HEK293 (cell line): ENCODE results near the gene SSTR5.

Experiments used
- CTCF ChIA-PET: fragments of 350-600 bp; formaldehyde crosslinking; extraction: SDS; loops from one replicate; lab custom pipeline; 2021; ENCODE audit warnings: antibody characterized with exemption; lab: Yijun Ruan, JAX
- POLR2A ChIA-PET: fragments of 300-600 bp; formaldehyde crosslinking; extraction: SDS; loops from one replicate; lab custom pipeline; 2020; ENCODE audit warnings: antibody characterized with exemption, inconsistent platforms; lab: Yijun Ruan, JAX
- H3K27ac ChIP-seq: fragments of 200-500 bp; sonication (Bioruptor generic); 2 replicates; pipeline ENCODE4 v1.5.1; 2014; ENCODE audit warnings: low read depth, low read length, control low read depth, inconsistent platforms; ENCODE audit errors: extremely low read depth
- H3K36me3 ChIP-seq, 2 experiments: fragments of 200-500 bp in 1 of 2; sonication (Bioruptor generic) in 1 of 2; 1 replicate in 1 of 2; 2 replicates in 1 of 2; pipeline ENCODE4 v1.5.1; 2014 to 2017; ENCODE audit warnings: inconsistent platforms in 2 of 2, low read length in 2 of 2; ENCODE audit not compliant: control insufficient read depth in 2 of 2, insufficient read depth in 1 of 2
- H3K4me1 ChIP-seq: fragments of 200-500 bp; sonication (Bioruptor generic); 2 replicates; pipeline ENCODE4 v1.5.1; 2014; ENCODE audit warnings: mild to moderate bottlenecking, low read length, inconsistent platforms; ENCODE audit not compliant: control insufficient read depth, insufficient read depth
- H3K4me3 ChIP-seq: 2 replicates; pipeline ENCODE4 v1.5.1; 2011; ENCODE audit warnings: low read depth, mild to moderate bottlenecking, control low read depth, low read length, moderate library complexity
- H3K9me3 ChIP-seq: fragments of 200-500 bp; sonication (Bioruptor generic); 2 replicates; pipeline ENCODE4 v1.5.1; 2014; ENCODE audit warnings: low read depth, low read length, inconsistent platforms; ENCODE audit not compliant: control insufficient read depth, insufficient read depth
- FEZF1 ChIP-seq: fragments of 450-650 bp; formaldehyde crosslinking; IDR thresholded peaks from 2 replicates; pipeline ENCODE4 v1.5.1; 2016; ENCODE audit warnings: missing biosample characterization, missing genetic modification characterization
- GLIS1 ChIP-seq: fragments of 450-650 bp; formaldehyde crosslinking; IDR thresholded peaks from 2 replicates; pipeline ENCODE4 v1.5.1; 2016; ENCODE audit warnings: missing biosample characterization, missing genetic modification characterization
- KLF1 ChIP-seq: fragments of 450-650 bp; formaldehyde crosslinking; IDR thresholded peaks from 2 replicates; pipeline ENCODE4 v1.5.1; 2016; ENCODE audit warnings: missing biosample characterization, missing genetic modification characterization
- KLF9 ChIP-seq: fragments of 450-650 bp; formaldehyde crosslinking; IDR thresholded peaks from 2 replicates; pipeline ENCODE4 v1.5.1; 2016; ENCODE audit warnings: missing biosample characterization, missing genetic modification characterization, low read depth
- PRDM1 ChIP-seq: fragments of 450-650 bp; formaldehyde crosslinking; IDR thresholded peaks from 2 replicates; pipeline ENCODE4; 2016; ENCODE audit warnings: missing biosample characterization, missing genetic modification characterization
- REPIN1 ChIP-seq: fragments of 450-650 bp; formaldehyde crosslinking; IDR thresholded peaks from 2 replicates; pipeline ENCODE4 v1.5.1; 2017; ENCODE audit warnings: missing biosample characterization, missing genetic modification characterization, low read depth
- SETDB1 ChIP-seq: IDR thresholded peaks from one replicate; pipeline ENCODE4 v1.6.1; 2017; ENCODE audit warnings: mild to moderate bottlenecking, low read length, moderate library complexity, mixed read lengths; ENCODE audit not compliant: insufficient read length
- SP3 ChIP-seq: fragments of 450-650 bp; formaldehyde crosslinking; IDR thresholded peaks from 2 replicates; pipeline ENCODE4 v1.5.1; 2016; ENCODE audit warnings: missing biosample characterization, missing genetic modification characterization
- ZNF354C ChIP-seq: fragments of 450-650 bp; formaldehyde crosslinking; IDR thresholded peaks from 2 replicates; pipeline ENCODE4 v1.5.1; 2016; ENCODE audit warnings: missing biosample characterization, missing genetic modification characterization, low read depth, borderline replicate concordance
- ZNF555 ChIP-seq: fragments of 450-650 bp; formaldehyde crosslinking; conservative IDR thresholded peaks from 2 replicates; pipeline ENCODE4 v1.5.1; 2017; ENCODE audit warnings: missing biosample characterization, mild to moderate bottlenecking, missing genetic modification characterization, inconsistent platforms
- ZNF561 ChIP-seq: fragments of 450-650 bp; IDR thresholded peaks from 2 replicates; pipeline ENCODE4 v1.5.1; 2018; ENCODE audit warnings: missing biosample characterization, missing genetic modification characterization, borderline replicate concordance
- ZNF624 ChIP-seq: fragments of 450-650 bp; formaldehyde crosslinking; IDR thresholded peaks from 2 replicates; pipeline ENCODE4 v1.5.1; 2017; ENCODE audit warnings: missing biosample characterization, missing genetic modification characterization
- ZNF629 ChIP-seq: fragments of 450-650 bp; formaldehyde crosslinking; IDR thresholded peaks from 2 replicates; pipeline ENCODE4 v1.5.1; 2017; ENCODE audit warnings: missing biosample characterization, missing genetic modification characterization
- ZNF791 ChIP-seq: fragments of 450-650 bp; formaldehyde crosslinking; IDR thresholded peaks from 2 replicates; pipeline ENCODE4 v1.5.1; 2016; ENCODE audit warnings: missing biosample characterization, missing genetic modification characterization
- ZNF843 ChIP-seq: fragments of 450-650 bp; formaldehyde crosslinking; IDR thresholded peaks from 2 replicates; pipeline ENCODE4 v1.5.1; 2016; ENCODE audit warnings: missing biosample characterization, missing genetic modification characterization
- TF ChIP-seq, protein P1 (sequence below): fragments of 450-650 bp; formaldehyde crosslinking; IDR thresholded peaks from 2 replicates; pipeline ENCODE4 v1.5.1; 2017; ENCODE audit warnings: missing biosample characterization, missing genetic modification characterization
- TF ChIP-seq, protein P2 (sequence below): fragments of 450-650 bp; formaldehyde crosslinking; conservative IDR thresholded peaks from 2 replicates; pipeline ENCODE4 v1.5.1; 2016; ENCODE audit warnings: low read depth, missing biosample characterization, missing genetic modification characterization
- TF ChIP-seq, protein P3 (sequence below): fragments of 450-650 bp; formaldehyde crosslinking; IDR thresholded peaks from 2 replicates; pipeline ENCODE4 v1.5.1; 2017; ENCODE audit warnings: missing biosample characterization, missing genetic modification characterization
- TF ChIP-seq, protein P4 (sequence below): fragments of 450-650 bp; formaldehyde crosslinking; IDR thresholded peaks from 2 replicates; pipeline ENCODE4 v1.5.1; 2016; ENCODE audit warnings: missing biosample characterization, missing genetic modification characterization
- TF ChIP-seq, protein P5 (sequence below): fragments of 450-650 bp; formaldehyde crosslinking; IDR thresholded peaks from 2 replicates; pipeline ENCODE4 v1.5.1; 2016; ENCODE audit warnings: missing biosample characterization, missing genetic modification characterization

The SSTR5 gene

DNA sequence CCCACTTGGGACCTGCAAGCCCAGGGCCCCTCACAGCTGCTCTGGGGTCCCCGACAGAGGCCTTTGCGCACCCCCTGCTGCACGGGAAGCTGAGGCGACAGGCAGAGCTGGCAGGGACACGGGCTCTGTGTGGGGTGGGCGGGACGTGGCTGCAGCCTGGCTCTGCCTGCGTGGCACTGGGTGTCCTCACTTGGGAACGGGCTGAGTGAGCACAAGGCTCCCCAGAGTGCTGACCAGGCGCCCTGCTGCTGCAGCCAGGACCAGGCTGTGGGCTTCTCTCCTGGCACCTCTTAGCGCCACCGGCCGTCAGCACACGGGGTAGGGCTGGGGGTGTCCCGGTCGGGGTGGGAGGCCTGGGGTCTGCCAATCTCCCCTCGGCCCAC lies 16.9 kb downstream of the SSTR5 start:
- Histone ChIP-seq H3K4me3 (no peak overlapping the region), H3K9me3 (no peaks in the 10 kb centered on the region), H3K36me3 (no peaks in the 10 kb centered on the region), H3K27ac (no peak overlapping the region), H3K4me1 (peaks cover 4% of the 10 kb centered on the region; the same call in 1 of the 2 replicates)
- CTCF ChIA-PET: no interaction called here
- no peak for TF ChIP-seq ZNF843 (tag by site-specific recombination)
- TF ChIP-seq, protein P1, sequence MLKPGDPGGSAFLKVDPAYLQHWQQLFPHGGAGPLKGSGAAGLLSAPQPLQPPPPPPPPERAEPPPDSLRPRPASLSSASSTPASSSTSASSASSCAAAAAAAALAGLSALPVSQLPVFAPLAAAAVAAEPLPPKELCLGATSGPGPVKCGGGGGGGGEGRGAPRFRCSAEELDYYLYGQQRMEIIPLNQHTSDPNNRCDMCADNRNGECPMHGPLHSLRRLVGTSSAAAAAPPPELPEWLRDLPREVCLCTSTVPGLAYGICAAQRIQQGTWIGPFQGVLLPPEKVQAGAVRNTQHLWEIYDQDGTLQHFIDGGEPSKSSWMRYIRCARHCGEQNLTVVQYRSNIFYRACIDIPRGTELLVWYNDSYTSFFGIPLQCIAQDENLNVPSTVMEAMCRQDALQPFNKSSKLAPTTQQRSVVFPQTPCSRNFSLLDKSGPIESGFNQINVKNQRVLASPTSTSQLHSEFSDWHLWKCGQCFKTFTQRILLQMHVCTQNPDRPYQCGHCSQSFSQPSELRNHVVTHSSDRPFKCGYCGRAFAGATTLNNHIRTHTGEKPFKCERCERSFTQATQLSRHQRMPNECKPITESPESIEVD (tag by site-specific recombination): no peak
- TF ChIP-seq ZNF791 (tag by site-specific recombination): no peak
- TF ChIP-seq ZNF629 (tag by site-specific recombination): no peak
- TF ChIP-seq, protein P2, sequence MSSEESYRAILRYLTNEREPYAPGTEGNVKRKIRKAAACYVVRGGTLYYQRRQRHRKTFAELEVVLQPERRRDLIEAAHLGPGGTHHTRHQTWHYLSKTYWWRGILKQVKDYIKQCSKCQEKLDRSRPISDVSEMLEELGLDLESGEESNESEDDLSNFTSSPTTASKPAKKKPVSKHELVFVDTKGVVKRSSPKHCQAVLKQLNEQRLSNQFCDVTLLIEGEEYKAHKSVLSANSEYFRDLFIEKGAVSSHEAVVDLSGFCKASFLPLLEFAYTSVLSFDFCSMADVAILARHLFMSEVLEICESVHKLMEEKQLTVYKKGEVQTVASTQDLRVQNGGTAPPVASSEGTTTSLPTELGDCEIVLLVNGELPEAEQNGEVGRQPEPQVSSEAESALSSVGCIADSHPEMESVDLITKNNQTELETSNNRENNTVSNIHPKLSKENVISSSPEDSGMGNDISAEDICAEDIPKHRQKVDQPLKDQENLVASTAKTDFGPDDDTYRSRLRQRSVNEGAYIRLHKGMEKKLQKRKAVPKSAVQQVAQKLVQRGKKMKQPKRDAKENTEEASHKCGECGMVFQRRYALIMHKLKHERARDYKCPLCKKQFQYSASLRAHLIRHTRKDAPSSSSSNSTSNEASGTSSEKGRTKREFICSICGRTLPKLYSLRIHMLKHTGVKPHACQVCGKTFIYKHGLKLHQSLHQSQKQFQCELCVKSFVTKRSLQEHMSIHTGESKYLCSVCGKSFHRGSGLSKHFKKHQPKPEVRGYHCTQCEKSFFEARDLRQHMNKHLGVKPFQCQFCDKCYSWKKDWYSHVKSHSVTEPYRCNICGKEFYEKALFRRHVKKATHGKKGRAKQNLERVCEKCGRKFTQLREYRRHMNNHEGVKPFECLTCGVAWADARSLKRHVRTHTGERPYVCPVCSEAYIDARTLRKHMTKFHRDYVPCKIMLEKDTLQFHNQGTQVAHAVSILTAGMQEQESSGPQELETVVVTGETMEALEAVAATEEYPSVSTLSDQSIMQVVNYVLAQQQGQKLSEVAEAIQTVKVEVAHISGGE (tag by site-specific recombination): no peak
- no peak for TF ChIP-seq ZNF354C (tag by site-specific recombination)
- no peak for TF ChIP-seq ZNF555 (tag by site-specific recombination)
- TF ChIP-seq PRDM1: no peak
- no peak for TF ChIP-seq SP3 (tag by site-specific recombination)
- TF ChIP-seq SETDB1: no peak
- no peak for TF ChIP-seq REPIN1 (tag by site-specific recombination)
- TF ChIP-seq, protein P3, sequence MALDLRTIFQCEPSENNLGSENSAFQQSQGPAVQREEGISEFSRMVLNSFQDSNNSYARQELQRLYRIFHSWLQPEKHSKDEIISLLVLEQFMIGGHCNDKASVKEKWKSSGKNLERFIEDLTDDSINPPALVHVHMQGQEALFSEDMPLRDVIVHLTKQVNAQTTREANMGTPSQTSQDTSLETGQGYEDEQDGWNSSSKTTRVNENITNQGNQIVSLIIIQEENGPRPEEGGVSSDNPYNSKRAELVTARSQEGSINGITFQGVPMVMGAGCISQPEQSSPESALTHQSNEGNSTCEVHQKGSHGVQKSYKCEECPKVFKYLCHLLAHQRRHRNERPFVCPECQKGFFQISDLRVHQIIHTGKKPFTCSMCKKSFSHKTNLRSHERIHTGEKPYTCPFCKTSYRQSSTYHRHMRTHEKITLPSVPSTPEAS (tag by site-specific recombination): no peak
- no peak for TF ChIP-seq ZNF624
- no peak for TF ChIP-seq FEZF1 (tag by site-specific recombination)
- TF ChIP-seq ZNF561 (tag by site-specific recombination): no peak
- POLR2A ChIA-PET: no interaction called here

DNA sequence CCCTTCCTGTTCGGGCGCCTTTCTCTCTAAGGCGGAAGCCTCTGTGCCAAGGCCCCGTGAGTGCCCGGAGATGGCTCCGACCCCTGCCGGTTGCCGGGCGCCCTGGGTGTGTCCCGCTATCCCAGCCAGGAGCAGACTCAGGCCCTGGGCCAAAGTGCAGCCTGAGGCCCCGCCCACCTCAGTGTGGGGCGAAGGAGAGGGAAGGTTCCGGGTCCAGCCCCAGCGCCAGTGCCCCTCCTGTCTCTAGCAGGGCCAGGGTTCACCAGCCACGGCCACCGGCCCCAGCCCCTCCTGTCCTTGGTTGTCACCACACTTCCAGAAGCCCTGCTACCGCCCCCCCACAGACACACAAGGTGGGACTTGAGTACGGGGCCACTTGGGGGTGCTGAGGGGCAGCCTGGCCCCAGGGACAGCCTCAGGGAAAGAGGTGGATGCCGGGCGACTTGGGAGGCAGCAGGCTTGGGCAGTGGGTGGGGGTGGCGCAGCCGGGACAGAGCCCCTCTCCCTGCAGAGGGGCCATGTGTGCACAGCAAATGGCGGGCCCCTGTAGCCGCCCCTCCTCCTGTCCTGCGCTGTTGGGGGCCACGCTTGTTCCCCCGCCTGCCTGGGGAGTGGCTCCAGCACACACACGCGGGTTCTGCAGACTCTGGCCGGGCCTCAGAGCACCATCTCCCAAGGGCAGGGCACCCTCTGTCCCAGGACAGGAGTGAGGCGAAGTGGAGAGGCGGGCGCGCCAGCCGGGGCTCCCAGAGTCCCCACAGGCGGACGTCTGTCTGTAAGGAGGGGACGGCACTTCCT lies 17.5 kb downstream of the SSTR5 start:
- Histone ChIP-seq H3K9me3 (no peaks in the 10 kb centered on the region), H3K4me3 (no peak overlapping the region), H3K36me3 (no peaks in the 10 kb centered on the region), H3K27ac (no peak overlapping the region), H3K4me1 (peaks cover 4% of the 10 kb centered on the region; the same call in 1 of the 2 replicates)
- CTCF ChIA-PET: no interaction called here
- POLR2A ChIA-PET: no interaction called here
- TF ChIP-seq KLF1 (tag by site-specific recombination) (0 out of 2 replicates have a peak, but pooled peaks have one; percentile 9), KLF9 (0 out of 2 replicates have a peak, but pooled peaks have one; percentile 23), GLIS1 (tag by site-specific recombination) (peak; percentile 28; the same call in 1 of the 2 replicates)
- TF ChIP-seq, protein P4, sequence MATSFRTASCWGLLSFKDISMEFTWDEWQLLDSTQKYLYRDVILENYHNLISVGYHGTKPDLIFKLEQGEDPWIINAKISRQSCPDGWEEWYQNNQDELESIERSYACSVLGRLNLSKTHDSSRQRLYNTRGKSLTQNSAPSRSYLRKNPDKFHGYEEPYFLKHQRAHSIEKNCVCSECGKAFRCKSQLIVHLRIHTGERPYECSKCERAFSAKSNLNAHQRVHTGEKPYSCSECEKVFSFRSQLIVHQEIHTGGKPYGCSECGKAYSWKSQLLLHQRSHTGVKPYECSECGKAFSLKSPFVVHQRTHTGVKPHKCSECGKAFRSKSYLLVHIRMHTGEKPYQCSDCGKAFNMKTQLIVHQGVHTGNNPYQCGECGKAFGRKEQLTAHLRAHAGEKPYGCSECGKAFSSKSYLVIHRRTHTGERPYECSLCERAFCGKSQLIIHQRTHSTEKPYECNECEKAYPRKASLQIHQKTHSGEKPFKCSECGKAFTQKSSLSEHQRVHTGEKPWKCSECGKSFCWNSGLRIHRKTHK (tag by site-specific recombination): no peak
- TF ChIP-seq, protein P5, sequence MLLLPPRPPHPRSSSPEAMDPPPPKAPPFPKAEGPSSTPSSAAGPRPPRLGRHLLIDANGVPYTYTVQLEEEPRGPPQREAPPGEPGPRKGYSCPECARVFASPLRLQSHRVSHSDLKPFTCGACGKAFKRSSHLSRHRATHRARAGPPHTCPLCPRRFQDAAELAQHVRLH (tag by site-specific recombination): no peak
